Measurements from ENCODE around the gene FAM177B.

The FAM177B gene

DNA sequence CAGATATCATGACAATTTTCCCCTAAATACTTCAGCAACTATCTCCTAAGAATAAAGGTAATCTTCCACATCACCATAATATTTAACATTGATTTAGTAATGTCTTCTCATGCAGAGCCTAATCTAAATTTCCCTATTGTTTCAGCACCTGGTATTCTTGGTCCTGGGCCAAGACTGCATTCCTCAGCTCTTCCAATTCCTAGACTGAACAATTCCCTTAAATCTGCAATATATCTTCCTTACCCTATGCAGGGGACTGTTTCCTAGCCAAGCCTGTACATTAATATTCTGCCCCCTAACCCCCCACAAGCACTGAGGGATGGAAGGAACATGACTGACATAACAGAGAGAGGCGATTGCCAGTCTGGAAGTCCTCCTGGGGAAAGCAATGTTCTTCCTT is 49.1 kb downstream of the FAM177B start:
- DNase-seq (ENCODE audit: low read depth), result no peak

DNA sequence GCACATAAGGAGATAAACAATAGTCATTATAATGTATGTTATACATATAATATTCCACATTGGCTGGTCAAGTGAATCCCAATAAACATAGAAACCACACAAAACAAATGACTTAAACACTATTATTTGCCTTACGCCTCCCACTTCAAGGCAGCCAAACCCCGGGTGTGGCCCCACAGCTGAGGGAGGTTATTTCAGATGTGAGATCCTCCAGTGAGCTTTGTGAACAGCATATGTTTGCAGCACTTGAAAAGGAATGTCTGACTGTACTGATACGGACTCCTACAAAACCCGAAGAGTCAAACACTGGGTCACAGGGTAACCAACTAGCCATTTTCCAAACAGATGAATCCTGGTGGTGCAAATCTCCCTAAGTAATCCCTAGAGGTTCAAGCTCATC is 50.7 kb downstream of the FAM177B start:
- DNase-seq (ENCODE audit: low read depth), result no peak

DNA sequence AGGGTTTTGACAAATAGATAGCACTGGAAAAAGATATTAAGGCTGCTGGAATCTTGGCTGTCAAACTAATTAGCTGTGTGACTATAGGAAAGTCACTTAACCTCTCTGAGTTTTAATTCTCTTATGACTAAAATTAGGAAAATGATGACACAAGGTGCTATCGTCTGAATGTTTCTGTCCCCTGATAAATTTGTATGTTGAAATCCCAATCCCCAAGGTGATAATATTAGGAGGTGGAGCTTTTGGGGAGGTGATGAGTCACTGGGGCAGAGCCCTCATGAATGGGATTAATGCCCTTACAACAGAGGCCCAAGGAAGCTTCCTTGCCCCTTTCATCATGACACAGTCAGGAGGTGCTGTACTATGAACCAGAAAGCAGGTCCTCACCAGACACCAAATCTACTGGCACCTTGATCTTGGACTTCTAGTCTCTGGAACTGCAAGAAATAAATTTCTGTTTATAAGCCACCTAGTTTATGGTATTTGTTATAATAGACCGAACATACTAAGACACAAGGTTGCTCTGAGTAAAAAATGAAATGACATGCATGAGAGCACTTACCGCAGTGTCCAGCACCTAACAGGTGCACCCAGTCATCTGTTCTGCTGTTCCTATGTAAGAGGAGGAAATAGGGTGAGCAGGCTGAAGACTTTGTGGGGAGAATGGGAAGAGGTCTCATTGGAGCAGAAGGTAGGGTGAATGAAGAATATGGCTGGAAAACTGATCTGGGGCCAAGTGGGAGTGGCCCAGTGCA is 51.6 kb downstream of the FAM177B start:
- no peak for DNase-seq (ENCODE audit: low read depth)

DNA sequence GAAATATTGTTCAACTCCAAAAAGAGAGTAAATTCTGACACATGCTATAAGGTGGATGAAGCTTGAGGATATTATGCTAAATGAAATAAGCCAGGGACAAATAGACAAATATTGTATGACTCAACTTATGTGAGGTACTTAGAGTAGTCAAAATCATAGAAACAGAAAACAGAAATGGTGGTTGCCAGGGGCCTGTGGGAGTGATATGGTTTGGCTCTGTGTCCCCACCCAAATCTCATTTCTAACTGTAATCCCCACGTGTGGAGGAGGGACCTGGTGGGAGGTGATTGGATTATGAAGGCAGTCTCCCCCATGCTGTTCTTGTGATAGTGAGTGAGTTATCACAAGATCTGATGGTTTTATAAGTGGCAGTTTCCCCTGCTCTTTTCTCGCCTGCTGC is 53.1 kb downstream of the FAM177B start:
- DNase-seq (ENCODE audit: low read depth), result no peak

DNA sequence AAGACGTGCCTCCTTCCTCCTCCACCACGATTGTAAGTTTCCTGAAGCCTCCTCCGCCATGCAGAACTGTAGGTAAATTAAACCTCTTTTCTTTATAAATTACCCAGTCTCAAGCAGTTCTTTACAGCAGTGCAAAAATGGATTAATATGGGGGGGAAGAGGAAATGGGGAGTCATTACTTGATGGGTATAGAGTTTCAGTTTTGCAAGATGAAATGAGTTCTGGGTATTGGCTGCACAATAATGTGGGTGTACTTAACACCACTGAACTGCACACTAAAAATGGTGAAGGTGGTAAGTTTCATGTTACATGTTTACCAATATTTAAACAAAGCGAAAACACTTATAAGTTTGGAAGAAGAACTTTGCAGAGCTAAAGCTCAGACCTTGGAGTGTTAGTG is 53.5 kb downstream of the FAM177B start:
- DNase-seq (ENCODE audit: low read depth), result no peak

DNA sequence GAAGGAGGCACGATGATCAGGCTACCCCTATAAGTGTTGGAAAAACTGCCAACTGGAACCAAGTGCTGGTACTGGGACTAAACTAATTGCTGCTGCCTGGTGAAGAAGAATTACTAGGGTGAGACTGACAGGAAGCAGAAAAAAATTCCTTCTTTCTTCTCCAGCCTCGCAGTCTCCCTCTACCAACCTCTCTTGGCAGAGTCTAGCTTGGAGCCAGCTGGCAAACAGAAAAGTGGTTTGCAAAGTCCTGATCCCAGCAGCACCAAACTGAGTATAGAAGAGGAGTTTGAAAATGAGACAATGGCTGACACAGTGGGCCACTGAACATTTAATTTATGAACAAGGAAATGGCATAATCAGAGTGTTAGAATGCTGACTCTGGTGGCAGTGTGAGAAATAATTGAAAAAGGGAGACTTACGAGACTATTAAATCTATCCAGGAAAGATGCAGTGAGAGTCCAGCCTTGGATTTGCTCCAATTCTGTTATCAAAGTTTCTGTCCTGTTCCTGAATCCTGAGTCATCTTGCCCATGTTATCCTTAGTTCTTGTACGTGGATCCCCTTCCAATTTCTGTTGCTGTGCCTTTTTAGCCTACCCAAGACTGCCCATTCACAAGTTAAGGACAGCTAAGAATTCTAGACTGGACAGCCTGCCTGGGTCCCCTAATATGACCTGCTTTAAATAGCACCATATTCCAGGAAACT is 54.2 kb downstream of the FAM177B start:
- no peak for DNase-seq (ENCODE audit: low read depth)

DNA sequence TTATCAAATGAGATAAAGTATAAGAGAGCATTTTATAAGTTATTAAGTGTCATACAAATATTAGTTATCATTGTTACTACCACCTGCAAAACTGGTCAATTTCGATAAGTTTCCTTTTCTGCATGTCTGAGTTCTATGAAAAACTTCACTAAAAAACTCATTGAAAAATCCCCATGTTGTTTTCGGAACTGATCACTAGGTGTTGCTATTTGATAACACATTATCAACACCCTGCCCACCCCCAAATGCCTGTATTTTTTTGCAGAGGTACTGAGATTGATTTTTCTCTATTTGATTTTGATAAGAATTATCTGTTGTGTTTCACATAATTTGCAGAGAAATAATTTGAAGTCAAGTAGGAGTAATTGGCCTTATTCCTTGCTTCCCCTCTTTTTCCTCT is 55.7 kb downstream of the FAM177B start:
- peak; percentile 48 for DNase-seq (ENCODE audit: low read depth)

DNA sequence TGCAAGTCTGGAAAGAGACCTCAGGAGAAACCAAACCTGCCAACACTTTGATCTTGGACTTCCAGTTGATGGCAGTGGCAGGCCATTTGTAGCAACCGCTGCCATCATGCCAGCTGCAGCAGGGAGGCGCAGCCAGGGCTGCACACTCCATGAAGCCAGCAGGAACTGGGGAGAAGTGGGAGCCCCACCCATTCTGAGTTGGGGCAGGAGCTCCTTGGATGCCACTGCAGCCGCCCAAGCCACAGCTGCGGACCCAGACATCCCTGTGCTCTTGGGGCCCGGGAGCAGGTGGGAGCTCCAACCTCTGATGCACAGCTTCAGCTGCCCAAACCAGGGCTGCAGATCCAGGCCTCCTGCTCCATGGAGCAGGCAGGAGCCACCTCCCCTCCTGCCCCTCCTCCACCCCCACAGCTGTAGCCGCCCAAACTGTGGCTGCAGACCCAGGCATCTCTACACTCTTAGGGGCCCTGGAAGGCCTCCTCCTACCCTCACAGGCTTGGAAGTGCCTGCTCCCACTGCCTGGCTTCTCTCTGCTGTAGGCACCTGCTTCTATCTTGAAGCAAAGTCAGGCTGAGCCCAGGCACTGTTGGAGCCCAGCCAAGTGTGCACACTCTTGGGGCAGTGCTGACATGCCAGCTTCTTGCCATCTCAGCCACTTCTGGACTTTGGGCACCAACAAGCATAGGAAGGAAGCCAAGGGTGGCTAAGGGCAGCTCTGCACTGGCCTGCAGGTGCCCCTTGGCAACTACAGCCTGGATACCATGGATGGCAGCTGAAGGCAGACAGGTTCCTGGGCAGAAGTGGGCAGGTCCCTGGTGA is 57.9 kb downstream of the FAM177B start:
- peak; percentile 39 for DNase-seq (ENCODE audit: low read depth)

DNA sequence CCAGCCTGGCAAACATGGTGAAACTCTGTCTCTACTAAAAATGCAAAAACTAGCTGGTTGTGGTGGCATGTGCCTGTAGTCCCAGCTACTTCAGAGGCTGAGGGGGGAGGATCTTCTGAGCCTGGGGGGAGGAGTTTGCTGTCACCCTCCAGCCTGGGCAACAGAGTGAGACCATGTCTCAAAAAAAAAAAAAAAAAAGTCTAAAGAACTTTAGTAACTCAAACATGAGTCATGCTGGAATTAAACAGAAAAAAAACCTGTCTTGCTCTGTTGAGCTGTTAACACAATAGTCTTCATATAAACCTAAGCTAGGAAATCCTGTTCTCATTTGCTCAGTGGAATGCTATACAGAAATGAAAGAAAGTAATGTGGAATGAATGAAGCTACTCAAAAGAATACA is 61.1 kb downstream of the FAM177B start:
- peak; percentile 59 for DNase-seq (ENCODE audit: low read depth)

DNA sequence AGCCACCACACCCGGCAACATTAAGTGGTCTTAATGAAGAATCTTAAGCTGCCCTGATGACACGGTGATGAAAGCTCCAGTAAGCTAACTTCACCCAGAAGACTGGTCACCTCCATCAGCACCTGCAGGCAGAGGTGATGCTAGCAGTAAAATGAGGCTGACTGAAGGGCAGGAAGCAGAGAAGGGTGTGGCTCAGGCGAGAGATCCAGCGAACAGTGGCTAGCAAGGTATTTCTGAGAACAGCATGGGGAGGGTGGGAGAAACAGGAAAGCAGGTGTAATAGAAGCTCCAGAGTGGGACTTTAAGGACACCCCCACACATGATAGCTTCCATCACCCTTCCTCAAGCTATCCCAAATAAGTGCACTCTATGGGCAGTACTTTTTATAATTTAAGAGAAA is 62.0 kb downstream of the FAM177B start:
- DNase-seq (ENCODE audit: low read depth), result no peak

Measured in ELR (cell line).